SK-N-SH treated with all-trans-retinoic acid at 6 μM for 48 hours (cell line): ENCODE data around the gene TAOK3.

Source experiments
- ATAC-seq: fragments of 200-7000 bp; cut with Tn5 transposase; 3 replicates; pipeline ENCODE4 v1.9.1; 2020; ENCODE audit warnings: mild to moderate bottlenecking, moderate library complexity
- ARNTL ChIP-seq: fragments of 450-650 bp; formaldehyde crosslinking; IDR thresholded peaks from 2 replicates; pipeline ENCODE4 v1.5.0; 2020; ENCODE audit warnings: low read depth, mild to moderate bottlenecking, moderate library complexity, borderline replicate concordance
- BACH2 ChIP-seq: fragments of 250-450 bp; sonication (Bioruptor Pico); IDR thresholded peaks from 2 replicates; pipeline ENCODE4 v1.9.0; 2021; ENCODE audit warnings: mild to moderate bottlenecking, borderline replicate concordance
- CREB5 ChIP-seq: fragments of 250-450 bp; sonication (Bioruptor Pico); IDR thresholded peaks from 2 replicates; pipeline ENCODE4 v1.5.1; 2020; ENCODE audit warnings: low read depth, mild to moderate bottlenecking, moderate library complexity
- CSDC2 ChIP-seq: fragments of 250-450 bp; sonication (Bioruptor Pico); IDR thresholded peaks from 2 replicates; pipeline ENCODE4 v1.5.0; 2020; ENCODE audit warnings: mild to moderate bottlenecking, moderate library complexity
- CSRNP3 ChIP-seq: fragments of 250-450 bp; sonication (Bioruptor Pico); IDR thresholded peaks from 2 replicates; pipeline ENCODE4 v1.5.1; 2021; ENCODE audit warnings: mild to moderate bottlenecking, moderate library complexity
- ESRRG ChIP-seq: fragments of 250-450 bp; sonication (Bioruptor Pico); IDR thresholded peaks from 2 replicates; pipeline ENCODE4 v1.6.1; 2021; ENCODE audit warnings: mild to moderate bottlenecking
- ISL1 ChIP-seq: fragments of 250-450 bp; sonication (Bioruptor Pico); IDR thresholded peaks from 2 replicates; pipeline ENCODE4 v2.1.2; 2022; ENCODE audit warnings: mild to moderate bottlenecking, moderate library complexity
- OSR1 ChIP-seq: fragments of 250-450 bp; sonication (Bioruptor Pico); IDR thresholded peaks from 2 replicates; pipeline ENCODE4 v1.8.0; 2022; ENCODE audit warnings: moderate library complexity, mild to moderate bottlenecking, inconsistent platforms
- PATZ1 ChIP-seq: fragments of 250-450 bp; sonication (Bioruptor Pico); IDR thresholded peaks from 2 replicates; pipeline ENCODE4 v1.8.0; 2020; ENCODE audit warnings: mild to moderate bottlenecking, moderate library complexity, borderline replicate concordance
- POU6F1 ChIP-seq: fragments of 250-450 bp; sonication (Bioruptor Pico); IDR thresholded peaks from 2 replicates; pipeline ENCODE4 v1.8.0; 2021; ENCODE audit warnings: low read depth, mild to moderate bottlenecking, moderate library complexity, borderline replicate concordance
- PPARA ChIP-seq: fragments of 250-450 bp; sonication (Bioruptor Pico); IDR thresholded peaks from 2 replicates; pipeline ENCODE4 v1.5.0; 2020; ENCODE audit warnings: mild to moderate bottlenecking, borderline replicate concordance
- RARB ChIP-seq: fragments of 250-450 bp; sonication (Bioruptor Pico); IDR thresholded peaks from 2 replicates; pipeline ENCODE4 v1.8.0; 2021; ENCODE audit warnings: mild to moderate bottlenecking, moderate library complexity
- SNAI2 ChIP-seq: fragments of 250-450 bp; sonication (Bioruptor Pico); IDR thresholded peaks from 2 replicates; pipeline ENCODE4 v1.5.0; 2020; ENCODE audit warnings: mild to moderate bottlenecking, moderate library complexity
- TCF4 ChIP-seq: fragments of 250-450 bp; sonication (Bioruptor Pico); IDR thresholded peaks from 2 replicates; pipeline ENCODE4 v1.8.0; 2021; ENCODE audit warnings: mild to moderate bottlenecking, moderate library complexity, borderline replicate concordance
- TSHZ2 ChIP-seq: fragments of 250-450 bp; sonication (Bioruptor Pico); IDR thresholded peaks from 2 replicates; pipeline ENCODE4 v1.5.0; 2020; ENCODE audit warnings: mild to moderate bottlenecking, moderate library complexity
- ZC3H10 ChIP-seq: fragments of 250-450 bp; sonication (Bioruptor Pico); IDR thresholded peaks from 2 replicates; pipeline ENCODE4 v1.5.1; 2021; ENCODE audit warnings: mild to moderate bottlenecking, moderate library complexity
- ZFP3 ChIP-seq: fragments of 250-450 bp; sonication (Bioruptor Pico); IDR thresholded peaks from 2 replicates; pipeline ENCODE4 v1.5.0; 2020; ENCODE audit warnings: mild to moderate bottlenecking, moderate library complexity
- ZNF565 ChIP-seq: fragments of 450-650 bp; formaldehyde crosslinking; conservative IDR thresholded peaks from 2 replicates; pipeline ENCODE4 v1.5.0; 2020; ENCODE audit warnings: low read depth, mild to moderate bottlenecking, moderate library complexity
- ZNF70 ChIP-seq: fragments of 450-650 bp; formaldehyde crosslinking; IDR thresholded peaks from 2 replicates; pipeline ENCODE4 v1.5.0; 2020; ENCODE audit warnings: mild to moderate bottlenecking, moderate library complexity
- ZNF8 ChIP-seq: fragments of 450-650 bp; formaldehyde crosslinking; IDR thresholded peaks from 2 replicates; pipeline ENCODE4 v1.5.0; 2020; ENCODE audit warnings: mild to moderate bottlenecking, moderate library complexity

TAOK3 gene

GRCh38 chr12:118361889-118362288 is 10.8 kb downstream of the TAOK3 start (continued):
- TF ChIP-seq TSHZ2 (CRISPR knock-in tag) (no peak), RARB (CRISPR knock-in tag) (no peak)

GRCh38 chr12:118361092-118361404 is 11.7 kb downstream of the TAOK3 start:
- no peak for TF ChIP-seq ISL1 (CRISPR knock-in tag)
- no peak for TF ChIP-seq CREB5
- no peak for TF ChIP-seq ZNF8
- TF ChIP-seq ESRRG (CRISPR knock-in tag), result no peak
- no peak for TF ChIP-seq ZNF565 (CRISPR knock-in tag)
- no peak for TF ChIP-seq CSRNP3
- no peak for TF ChIP-seq PPARA (CRISPR knock-in tag)
- no peak for TF ChIP-seq POU6F1 (CRISPR knock-in tag)
- TF ChIP-seq RARB (CRISPR knock-in tag), result no peak
- TF ChIP-seq ZFP3 (CRISPR knock-in tag), result no peak
- no peak for TF ChIP-seq ZC3H10 (CRISPR knock-in tag)
- no peak for TF ChIP-seq CSDC2 (CRISPR knock-in tag)
- TF ChIP-seq OSR1, result no peak
- TF ChIP-seq TCF4 (CRISPR knock-in tag), result no peak
- no peak for TF ChIP-seq ARNTL (CRISPR knock-in tag)
- no peak for TF ChIP-seq SNAI2 (CRISPR knock-in tag)
- no peak for TF ChIP-seq ZNF70 (CRISPR knock-in tag)
- no peak for TF ChIP-seq PATZ1 (CRISPR knock-in tag)
- TF ChIP-seq TSHZ2 (CRISPR knock-in tag), result no peak
- TF ChIP-seq BACH2 (CRISPR knock-in tag), result no peak
- peak; percentile 61 for ATAC-seq

- ATAC-seq, result no peak
- TF ChIP-seq ZNF70 (CRISPR knock-in tag) (no peak), ZNF8 (no peak), POU6F1 (CRISPR knock-in tag) (no peak)
Measured at GRCh38 chr12:118359541-118359915, 13.2 kb downstream of the TAOK3 start.
